WERI-Rb-1 (cell line): Measurements from ENCODE around the gene MAB21L3.

ENCODE experiments used
- DNase-seq: peaks from one replicate; pipeline ENCODE4 v3.0.0-alpha.2; 2020
- H3K27ac ChIP-seq: fragments of 250-450 bp; sonication (Bioruptor Pico); 2 replicates; pipeline ENCODE4 v1.5.1; 2020; ENCODE audit warnings: mild to moderate bottlenecking, moderate library complexity
- H3K27me3 ChIP-seq: fragments of 250-450 bp; sonication (Bioruptor Pico); 2 replicates; pipeline ENCODE4 v1.5.1; 2021; ENCODE audit warnings: mild to moderate bottlenecking, low read depth, moderate library complexity; ENCODE audit not compliant: insufficient read depth, severe bottlenecking
- H3K36me3 ChIP-seq: fragments of 250-450 bp; sonication (Bioruptor Pico); 2 replicates; pipeline ENCODE4 v1.5.1; 2020; ENCODE audit warnings: mild to moderate bottlenecking, moderate library complexity
- H3K4me3 ChIP-seq: 2 replicates; pipeline ENCODE4 v1.5.1; 2011; ENCODE audit warnings: low read depth, mild to moderate bottlenecking, control low read depth, low read length
- H3K9me3 ChIP-seq: fragments of 250-450 bp; sonication (Bioruptor Pico); 2 replicates; pipeline ENCODE4 v1.5.1; 2021; ENCODE audit warnings: mild to moderate bottlenecking, moderate library complexity; ENCODE audit not compliant: severe bottlenecking
- TF ChIP-seq, protein P1 (sequence below): IDR thresholded peaks from 2 replicates; pipeline ENCODE4 v1.5.1; 2011; ENCODE audit warnings: low read depth, mild to moderate bottlenecking, control low read depth, inconsistent platforms, low read length

Gene MAB21L3

DNA sequence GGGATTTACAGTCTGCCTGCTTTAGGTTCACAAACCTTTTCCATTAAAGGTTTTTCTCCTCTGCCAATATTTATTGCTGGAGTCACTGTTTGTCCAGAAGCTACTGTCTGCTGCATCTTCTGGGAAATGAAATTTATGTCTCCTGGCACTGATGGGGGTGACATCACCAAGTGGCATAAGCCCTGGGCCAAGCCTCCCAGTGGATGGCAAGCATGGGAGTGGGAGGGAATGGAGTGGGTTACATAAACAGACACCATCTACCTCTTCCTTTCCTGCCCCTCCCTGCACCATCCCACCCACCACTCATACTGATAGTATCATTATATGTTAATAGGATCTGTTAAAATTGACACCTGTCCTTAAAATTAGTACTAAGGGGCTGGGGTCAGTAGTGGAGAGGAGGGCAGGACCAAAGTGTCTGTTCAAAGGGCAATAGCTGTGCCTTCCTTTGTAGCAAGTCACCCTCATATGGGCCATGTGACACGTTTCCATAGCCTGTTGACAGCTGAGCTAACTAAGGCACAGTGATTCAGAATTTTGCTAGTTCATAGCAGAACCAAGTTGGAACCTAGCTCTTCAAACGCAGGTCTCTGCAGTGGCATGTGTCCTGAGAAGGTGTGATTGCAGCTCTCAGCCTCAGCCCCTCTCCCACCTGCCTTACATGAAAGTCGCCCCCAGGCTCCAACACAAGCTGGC lies 71.0 kb downstream of the MAB21L3 start:
- TF ChIP-seq, protein P1, sequence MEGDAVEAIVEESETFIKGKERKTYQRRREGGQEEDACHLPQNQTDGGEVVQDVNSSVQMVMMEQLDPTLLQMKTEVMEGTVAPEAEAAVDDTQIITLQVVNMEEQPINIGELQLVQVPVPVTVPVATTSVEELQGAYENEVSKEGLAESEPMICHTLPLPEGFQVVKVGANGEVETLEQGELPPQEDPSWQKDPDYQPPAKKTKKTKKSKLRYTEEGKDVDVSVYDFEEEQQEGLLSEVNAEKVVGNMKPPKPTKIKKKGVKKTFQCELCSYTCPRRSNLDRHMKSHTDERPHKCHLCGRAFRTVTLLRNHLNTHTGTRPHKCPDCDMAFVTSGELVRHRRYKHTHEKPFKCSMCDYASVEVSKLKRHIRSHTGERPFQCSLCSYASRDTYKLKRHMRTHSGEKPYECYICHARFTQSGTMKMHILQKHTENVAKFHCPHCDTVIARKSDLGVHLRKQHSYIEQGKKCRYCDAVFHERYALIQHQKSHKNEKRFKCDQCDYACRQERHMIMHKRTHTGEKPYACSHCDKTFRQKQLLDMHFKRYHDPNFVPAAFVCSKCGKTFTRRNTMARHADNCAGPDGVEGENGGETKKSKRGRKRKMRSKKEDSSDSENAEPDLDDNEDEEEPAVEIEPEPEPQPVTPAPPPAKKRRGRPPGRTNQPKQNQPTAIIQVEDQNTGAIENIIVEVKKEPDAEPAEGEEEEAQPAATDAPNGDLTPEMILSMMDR, result no peak
- H3K27ac ChIP-seq, result no peak overlapping the region
- no peak overlapping the region for H3K4me3 ChIP-seq
- no peak for DNase-seq
- no peaks in the 10 kb centered on the region for H3K27me3 ChIP-seq
- H3K9me3 ChIP-seq, result no peaks in the 10 kb centered on the region
- no peaks in the 10 kb centered on the region for H3K36me3 ChIP-seq
